ENCODE results near the gene MMP15.
"Not testable (repeated sequence)": the region's sequence is repeated elsewhere in the genome, so short reads cannot be mapped to it uniquely, and the experiment has no call there.

Gene MMP15

GRCh38 chr16:57997528-57998265 lies 27.9 kb upstream of the MMP15 start:
- Histone ChIP-seq H3K27me3 (ENCODE audit: insufficient read depth, low read length) (peaks cover 6% of the 10 kb centered on the region; the same call in 1 of the 2 replicates), H3K9ac (ENCODE audit: low read depth, low read length) (no peak overlapping the region), H3K9me3 (ENCODE audit: insufficient read depth, low read depth, low read length) (no peaks in the 10 kb centered on the region), H3K4me3 (ENCODE audit: low read length) (no peak overlapping the region), H3K27ac (ENCODE audit: low read length) (no peak overlapping the region), H3K36me3 (ENCODE audit: insufficient read depth, low read depth, low read length) (peaks cover 18% of the 10 kb centered on the region; the same call in 1 of the 2 replicates), H3K4me1 (ENCODE audit: insufficient read depth, low read length) (no peaks in the 10 kb centered on the region)

GRCh38 chr16:57998486-57998885 lies 27.1 kb upstream of the MMP15 start:
- peaks cover 26% of the 10 kb centered on the region for H3K36me3 ChIP-seq (ENCODE audit: insufficient read depth, low read depth, low read length)
- H3K27me3 ChIP-seq (ENCODE audit: insufficient read depth, low read length), result peaks cover 6% of the 10 kb centered on the region; the same call in 1 of the 2 replicates
- no peak overlapping the region for H3K27ac ChIP-seq (ENCODE audit: low read length)
- H3K4me1 ChIP-seq (ENCODE audit: insufficient read depth, low read length), result no peaks in the 10 kb centered on the region
- H3K9me3 ChIP-seq (ENCODE audit: insufficient read depth, low read depth, low read length), result no peaks in the 10 kb centered on the region
- no peak overlapping the region for H3K4me3 ChIP-seq (ENCODE audit: low read length)
- H3K9ac ChIP-seq (ENCODE audit: low read depth, low read length), result no peak overlapping the region

- H3K4me1 ChIP-seq (ENCODE audit: insufficient read depth, low read length), result no peaks in the 10 kb centered on the region
- H3K4me3 ChIP-seq (ENCODE audit: low read length), result no peak overlapping the region
- peaks cover 6% of the 10 kb centered on the region; the same call in 1 of the 2 replicates for H3K27me3 ChIP-seq (ENCODE audit: insufficient read depth, low read length)
Observed at GRCh38 chr16:57998992-57999365, 26.6 kb upstream of the MMP15 start.

GRCh38 chr16:57999366-57999970 lies 26.1 kb upstream of the MMP15 start:
- no peaks in the 10 kb centered on the region for H3K4me1 ChIP-seq (ENCODE audit: insufficient read depth, low read length)
- peaks cover 6% of the 10 kb centered on the region; the same call in 1 of the 2 replicates for H3K27me3 ChIP-seq (ENCODE audit: insufficient read depth, low read length)
- no peak overlapping the region for H3K27ac ChIP-seq (ENCODE audit: low read length)
- H3K36me3 ChIP-seq (ENCODE audit: insufficient read depth, low read depth, low read length), result peaks cover 32% of the 10 kb centered on the region
- peak overlapping the region; percentile 56; the same call in 1 of the 2 replicates for H3K9ac ChIP-seq (ENCODE audit: low read depth, low read length)
- H3K9me3 ChIP-seq (ENCODE audit: insufficient read depth, low read depth, low read length), result no peaks in the 10 kb centered on the region
- peak overlapping the region; percentile 89 for H3K4me3 ChIP-seq (ENCODE audit: low read length)

More at GRCh38 chr16:57998992-57999365, 26.6 kb upstream of the MMP15 start:
- no peaks in the 10 kb centered on the region for H3K9me3 ChIP-seq (ENCODE audit: insufficient read depth, low read depth, low read length)
- H3K36me3 ChIP-seq (ENCODE audit: insufficient read depth, low read depth, low read length), result peaks cover 29% of the 10 kb centered on the region
- H3K9ac ChIP-seq (ENCODE audit: low read depth, low read length), result peak overlapping the region; percentile 56; the same call in 1 of the 2 replicates
- no peak overlapping the region for H3K27ac ChIP-seq (ENCODE audit: low read length)

GRCh38 chr16:57999971-58000705 lies 25.4 kb upstream of the MMP15 start, which contains the start of gene ZNF319:
Gene ZNF319 (minus strand): TSS chr16:58000672. CDS start chr16:57998265, 2,407 bp downstream.
- Histone ChIP-seq H3K4me1 (ENCODE audit: insufficient read depth, low read length) (no peaks in the 10 kb centered on the region), H3K27ac (ENCODE audit: low read length) (no peak within 1 kb of the TSS), H3K9me3 (ENCODE audit: insufficient read depth, low read depth, low read length) (no peaks in the 10 kb centered on the region), H3K27me3 (ENCODE audit: insufficient read depth, low read length) (peaks cover 6% of the 10 kb centered on the region; the same call in 1 of the 2 replicates), H3K9ac (ENCODE audit: low read depth, low read length) (peak within 1 kb of the TSS; percentile 75; the same call in 1 of the 2 replicates), H3K36me3 (ENCODE audit: insufficient read depth, low read depth, low read length) (peaks cover 35% of the 10 kb centered on the region), H3K4me3 (ENCODE audit: low read length) (peak within 1 kb of the TSS; percentile 89)

GRCh38 chr16:58000706-58001676 lies 24.6 kb upstream of the MMP15 start, which contains the start of gene USB1:
Gene USB1 (plus strand): TSS chr16:58001407. CDS start chr16:58001484, 77 bp downstream.
- H3K9me3 ChIP-seq (ENCODE audit: insufficient read depth, low read depth, low read length), result no peaks in the 10 kb centered on the region
- no peak within 1 kb of the TSS for H3K27ac ChIP-seq (ENCODE audit: low read length)
- peaks cover 40% of the 10 kb centered on the region for H3K36me3 ChIP-seq (ENCODE audit: insufficient read depth, low read depth, low read length)
- no peaks in the 10 kb centered on the region for H3K4me1 ChIP-seq (ENCODE audit: insufficient read depth, low read length)
- H3K9ac ChIP-seq (ENCODE audit: low read depth, low read length), result peak within 1 kb of the TSS; percentile 75; the same call in 1 of the 2 replicates
- H3K4me3 ChIP-seq (ENCODE audit: low read length), result peak within 1 kb of the TSS; percentile 89
- H3K27me3 ChIP-seq (ENCODE audit: insufficient read depth, low read length), result peaks cover 6% of the 10 kb centered on the region; the same call in 1 of the 2 replicates

- Histone ChIP-seq H3K27me3 (ENCODE audit: insufficient read depth, low read length) (peaks cover 6% of the 10 kb centered on the region; the same call in 1 of the 2 replicates), H3K36me3 (ENCODE audit: insufficient read depth, low read depth, low read length) (peaks cover 43% of the 10 kb centered on the region), H3K4me1 (ENCODE audit: insufficient read depth, low read length) (no peaks in the 10 kb centered on the region), H3K9me3 (ENCODE audit: insufficient read depth, low read depth, low read length) (no peaks in the 10 kb centered on the region), H3K27ac (ENCODE audit: low read length) (no peak overlapping the region), H3K4me3 (ENCODE audit: low read length) (peak overlapping the region; percentile 89), H3K9ac (ENCODE audit: low read depth, low read length) (peak overlapping the region; percentile 75; the same call in 1 of the 2 replicates)
Observed at GRCh38 chr16:58001781-58002415, 23.7 kb upstream of the MMP15 start.

- Histone ChIP-seq H3K27me3 (ENCODE audit: insufficient read depth, low read length) (peaks cover 6% of the 10 kb centered on the region; the same call in 1 of the 2 replicates), H3K36me3 (ENCODE audit: insufficient read depth, low read depth, low read length) (peaks cover 41% of the 10 kb centered on the region), H3K4me3 (ENCODE audit: low read length) (no peak overlapping the region), H3K9ac (ENCODE audit: low read depth, low read length) (no peak overlapping the region), H3K27ac (ENCODE audit: low read length) (no peak overlapping the region), H3K4me1 (ENCODE audit: insufficient read depth, low read length) (no peaks in the 10 kb centered on the region), H3K9me3 (ENCODE audit: insufficient read depth, low read depth, low read length) (no peaks in the 10 kb centered on the region)
Observed at GRCh38 chr16:58002416-58002800, 23.1 kb upstream of the MMP15 start.

- Histone ChIP-seq H3K9me3 (ENCODE audit: insufficient read depth, low read depth, low read length) (no peaks in the 10 kb centered on the region), H3K27ac (ENCODE audit: low read length) (no peak overlapping the region), H3K4me1 (ENCODE audit: insufficient read depth, low read length) (no peaks in the 10 kb centered on the region), H3K4me3 (ENCODE audit: low read length) (no peak overlapping the region), H3K9ac (ENCODE audit: low read depth, low read length) (no peak overlapping the region), H3K36me3 (ENCODE audit: insufficient read depth, low read depth, low read length) (peaks cover 37% of the 10 kb centered on the region), H3K27me3 (ENCODE audit: insufficient read depth, low read length) (peaks cover 6% of the 10 kb centered on the region; the same call in 1 of the 2 replicates)
Observed at GRCh38 chr16:58002936-58003335, 22.6 kb upstream of the MMP15 start.

GRCh38 chr16:58004736-58005135 lies 20.8 kb upstream of the MMP15 start:
- not testable (repeated sequence) for H3K27me3 ChIP-seq (ENCODE audit: insufficient read depth, low read length); H3K9me3 ChIP-seq (ENCODE audit: insufficient read depth, low read depth, low read length); H3K4me3 ChIP-seq (ENCODE audit: low read length); H3K9ac ChIP-seq (ENCODE audit: low read depth, low read length); H3K4me1 ChIP-seq (ENCODE audit: insufficient read depth, low read length); H3K27ac ChIP-seq (ENCODE audit: low read length)
- H3K36me3 ChIP-seq (ENCODE audit: insufficient read depth, low read depth, low read length), result peaks cover 35% of the 10 kb centered on the region
